Psoas muscle (tissue), 8 donors: Measurements from ENCODE around the gene ADCY9. TPM values are rescaled to one million over a fixed set of nuclear protein-coding genes. Genes with fewer than 3 reads are reported as not detected.
"Not testable (repeated sequence)": the region's sequence is repeated elsewhere in the genome, so short reads cannot be mapped to it uniquely, and the experiment has no call there.

Experiments used
- ATAC-seq, 4 donors: fragments of 200-7000 bp; cut with Tn5 transposase; one replicate each; pipeline ENCODE4 v1.9.1; 2020; ENCODE audit warnings: moderate library complexity in 3 of 4, mild to moderate bottlenecking in 2 of 4
- DNase-seq, 2 donors: peaks; one replicate each; pipeline ENCODE4 v3.0.0-alpha.2; 2020
- H3K27ac ChIP-seq: fragments of 200-600 bp; one replicate; pipeline ENCODE4 v1.8.0; 2022
- H3K27me3 ChIP-seq, 3 donors: fragments of 200-600 bp in 1 of 3; one replicate each; pipeline versions ENCODE4 v1.6.1 to v1.8.0; 2013 to 2022; ENCODE audit warnings: low read length in 2 of 3, mild to moderate bottlenecking in 2 of 3, moderate library complexity in 1 of 3; ENCODE audit not compliant: insufficient read depth in 3 of 3
- H3K36me3 ChIP-seq, 2 donors: fragments of 200-600 bp in 1 of 2; one replicate each; pipeline versions ENCODE4 v1.6.1 to v1.8.0; 2013 to 2022; ENCODE audit warnings: low read depth in 1 of 2, mild to moderate bottlenecking in 1 of 2, moderate library complexity in 1 of 2; ENCODE audit not compliant: insufficient read depth in 1 of 2
- H3K4me1 ChIP-seq: fragments of 200-600 bp; one replicate; pipeline ENCODE4 v1.8.0; 2022
- H3K4me3 ChIP-seq: fragments of 200-600 bp; one replicate; pipeline ENCODE4 v1.8.0; 2022; ENCODE audit warnings: mild to moderate bottlenecking
- H3K9me3 ChIP-seq: fragments of 200-600 bp; one replicate; pipeline ENCODE4 v1.8.0; 2022
- CTCF ChIP-seq: fragments of 200-600 bp; IDR thresholded peaks from one replicate; pipeline ENCODE4 v1.8.0; 2022; ENCODE audit warnings: antibody characterized with exemption
- WGBS, 3 donors: extraction: QIAGEN DNeasy Blood & Tissue Kit; methylation state at CpG; one replicate each; pipeline versions ENCODE4 v1.1.6 to v1.1.7; 2013; 5-methylcytosine and 5-hydroxymethylcytosine counted together
- intact Hi-C, 2 donors: fragments of 100-400 bp; cut with DNase I; formaldehyde crosslinking; loops; one replicate each; pipeline versions ENCODE4 v1.11.0 to v1.14.2; 2022
- polyA plus RNA-seq, 3 donors: library from polyadenylated mRNA; stranded (reverse); fragments of 200-250 nt; gene quantifications; one replicate each; pipeline ENCODE4 v1.2.3, GENCODE V29; 2013
- total RNA-seq, 4 donors: library from RNA; stranded (reverse); fragmentation: NEBNext Ultra II Directional in 2 of 4; extraction: Animal tissue kit (Norgen Biotek cat#: 25700) in 2 of 4; gene quantifications; one replicate each; pipeline versions ENCODE4 v1.2.1 to v1.2.4, GENCODE V29; 2021 to 2023
- donor health status: healthy with polysubstance abuse.
- donor health status: DM: no; HTN: no; CAD: no; lungs with moderate emphysema.
- donor health status: Bipolar disorder and iron deficiency.
- donor health status: healthy.
- donor health status: DM: yes; HTN: yes; CAD: no.
- donor health status: DM: no; HTN: no; CAD: no.
- donor health status: DM: no; HTN: no; CAD: no.
- donor health status: DM: yes; HTN: yes; CAD: no.

Gene ADCY9
- total and polyA plus RNA-seq, 7 donors: 9.0 to 134 (median 44.9) TPM

- DNase-seq: no peak
- no peaks in the 10 kb centered on the region for H3K36me3 ChIP-seq
- no peaks in the 10 kb centered on the region for H3K27me3 ChIP-seq
- no peaks in the 10 kb centered on the region for H3K9me3 ChIP-seq
- no peak for ATAC-seq
- no peak overlapping the region for H3K27ac ChIP-seq
- WGBS, 3 donors: 75 to 87% (median 76%) methylated on average over 24 of the region's 24 CpGs
- intact Hi-C loops: no loop called here
- no peak for TF ChIP-seq CTCF
- H3K4me1 ChIP-seq: peaks cover 32% of the 10 kb centered on the region
- H3K4me3 ChIP-seq: no peak overlapping the region
Measured at GRCh38 chr16:3953728-3954410, 162.4 kb downstream of the ADCY9 start.

- DNase-seq: peak; percentile 89 to 92
- peak; percentile 70 to 79 (median 72) for ATAC-seq
- intact Hi-C loops: no loop called here
- Histone ChIP-seq H3K4me1 (peaks cover 32% of the 10 kb centered on the region), H3K9me3 (no peaks in the 10 kb centered on the region), H3K4me3 (no peak overlapping the region), H3K27me3 (no peaks in the 10 kb centered on the region), H3K27ac (peak overlapping the region; percentile 81), H3K36me3 (no peaks in the 10 kb centered on the region)
- TF ChIP-seq CTCF: no peak
- 8 to 19% (median 8%) methylated on average over 9 of the region's 9 CpGs for WGBS, 3 donors
Measured at GRCh38 chr16:3952737-3953131, 163.5 kb downstream of the ADCY9 start.

GRCh38 chr16:3951861-3952736, 164.1 kb downstream of the ADCY9 start:
- H3K9me3 ChIP-seq: no peaks in the 10 kb centered on the region
- peak overlapping the region; percentile 81 for H3K27ac ChIP-seq
- peaks cover 32% of the 10 kb centered on the region for H3K4me1 ChIP-seq
- TF ChIP-seq CTCF: no peak
- H3K27me3 ChIP-seq: no peaks in the 10 kb centered on the region
- WGBS, 3 donors: 30 to 51% (median 34%) methylated on average over 12 of the region's 12 CpGs
- H3K36me3 ChIP-seq: no peaks in the 10 kb centered on the region
- ATAC-seq (peak in 3 of 4 donors; percentile 35 to 57 (median 44)), DNase-seq (peak in 1 of 2 donors; percentile 19)
- H3K4me3 ChIP-seq: no peak overlapping the region
- intact Hi-C loops: no loop called here

- H3K27me3 ChIP-seq, H3K4me3 ChIP-seq, H3K36me3 ChIP-seq, ATAC-seq, H3K9me3 ChIP-seq, intact Hi-C loops: not testable (repeated sequence)
- 18 to 26% (median 23%) methylated on average over 5 of the region's 5 CpGs for WGBS, 3 donors
- Histone ChIP-seq H3K4me1 (peaks cover 38% of the 10 kb centered on the region), H3K27ac (peak overlapping the region; percentile 81)
- DNase-seq: peak in 1 of 2 donors; percentile 7
Measured at GRCh38 chr16:3951380-3951779, 164.9 kb downstream of the ADCY9 start.
